Retinal pigment epithelial cell (primary cell): ENCODE data around the gene C8G.

Source experiments
- DNase-seq: peaks from one replicate; pipeline ENCODE4 v3.0.0-alpha.2; 2010; ENCODE audit warnings: low read depth
- H3K4me3 ChIP-seq: 2 replicates; pipeline ENCODE4 v1.5.1; 2011; ENCODE audit warnings: mild to moderate bottlenecking, low read length, control low read depth, moderate library complexity
- TF ChIP-seq, protein P1 (sequence below): conservative IDR thresholded peaks from 2 replicates; pipeline ENCODE4 v1.5.1; 2011; ENCODE audit warnings: low read depth, low read length, control low read depth, inconsistent platforms

The C8G gene

DNA sequence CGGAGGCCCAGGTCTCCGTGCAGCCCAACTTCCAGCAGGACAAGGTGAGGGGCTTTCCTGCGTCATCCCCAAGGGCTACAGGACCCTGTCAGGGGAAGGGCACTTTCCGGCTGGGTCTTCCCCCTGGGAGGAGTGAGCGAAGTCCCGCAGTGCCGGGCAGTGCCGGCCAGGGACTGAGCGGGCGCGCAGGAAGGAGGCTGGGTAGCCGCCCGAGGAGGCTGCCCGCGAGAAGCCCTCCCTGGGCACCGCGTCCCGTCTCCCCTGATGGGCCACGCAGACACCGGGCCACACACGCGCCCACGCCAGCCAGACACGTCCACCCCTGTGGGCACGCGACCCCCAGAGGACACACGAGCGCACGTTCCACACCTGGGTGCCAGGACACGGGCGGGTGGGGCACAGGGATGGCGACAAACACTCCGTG, 32.6 kb downstream of the C8G start:
- TF ChIP-seq, protein P1, sequence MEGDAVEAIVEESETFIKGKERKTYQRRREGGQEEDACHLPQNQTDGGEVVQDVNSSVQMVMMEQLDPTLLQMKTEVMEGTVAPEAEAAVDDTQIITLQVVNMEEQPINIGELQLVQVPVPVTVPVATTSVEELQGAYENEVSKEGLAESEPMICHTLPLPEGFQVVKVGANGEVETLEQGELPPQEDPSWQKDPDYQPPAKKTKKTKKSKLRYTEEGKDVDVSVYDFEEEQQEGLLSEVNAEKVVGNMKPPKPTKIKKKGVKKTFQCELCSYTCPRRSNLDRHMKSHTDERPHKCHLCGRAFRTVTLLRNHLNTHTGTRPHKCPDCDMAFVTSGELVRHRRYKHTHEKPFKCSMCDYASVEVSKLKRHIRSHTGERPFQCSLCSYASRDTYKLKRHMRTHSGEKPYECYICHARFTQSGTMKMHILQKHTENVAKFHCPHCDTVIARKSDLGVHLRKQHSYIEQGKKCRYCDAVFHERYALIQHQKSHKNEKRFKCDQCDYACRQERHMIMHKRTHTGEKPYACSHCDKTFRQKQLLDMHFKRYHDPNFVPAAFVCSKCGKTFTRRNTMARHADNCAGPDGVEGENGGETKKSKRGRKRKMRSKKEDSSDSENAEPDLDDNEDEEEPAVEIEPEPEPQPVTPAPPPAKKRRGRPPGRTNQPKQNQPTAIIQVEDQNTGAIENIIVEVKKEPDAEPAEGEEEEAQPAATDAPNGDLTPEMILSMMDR = no peak
- H3K4me3 ChIP-seq = peak overlapping the region; percentile 69

DNA sequence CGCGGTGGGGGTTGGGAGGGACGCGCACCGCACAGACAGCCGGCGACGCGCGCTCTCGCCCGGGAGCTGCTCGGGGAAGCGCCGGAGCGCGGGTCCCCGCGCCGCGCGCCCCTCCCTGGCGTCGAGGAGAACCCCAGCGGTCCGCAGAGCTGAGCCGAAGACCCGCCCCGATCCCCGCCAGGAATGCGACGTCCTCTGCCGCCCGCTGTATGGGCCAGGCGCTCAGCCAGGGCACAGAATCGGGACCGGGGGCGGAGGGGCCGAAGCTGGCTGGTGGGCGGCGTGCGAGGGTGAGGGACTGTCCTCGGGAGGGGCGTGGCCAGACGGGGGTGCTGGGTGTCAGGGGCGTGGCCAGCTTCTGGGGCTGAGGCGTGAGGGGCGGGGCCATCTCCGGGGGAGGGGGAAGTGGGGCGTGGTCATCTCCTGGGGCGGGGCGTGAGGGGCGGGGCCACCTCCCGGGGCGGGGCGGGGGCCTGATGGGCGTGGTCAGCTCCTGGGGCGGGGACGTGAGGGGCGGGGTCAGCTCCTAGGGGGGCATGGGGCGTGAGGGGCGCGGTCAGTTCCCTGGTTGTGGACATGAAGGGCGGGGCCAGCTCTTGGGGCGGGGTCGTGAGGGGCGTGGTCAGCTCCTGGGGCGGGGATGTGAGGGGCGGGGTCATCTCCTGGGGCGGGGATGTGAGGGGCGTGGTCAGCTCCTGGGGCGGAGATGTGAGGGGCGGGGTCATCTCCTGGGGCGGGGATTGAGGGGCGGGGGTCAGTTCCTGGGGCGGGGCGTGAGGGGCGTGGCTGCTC, 33.2 kb downstream of the C8G start:
- TF ChIP-seq, protein P1 = no peak
- H3K4me3 ChIP-seq = peak overlapping the region; percentile 69
- no peak for DNase-seq

More for the DNA sequence above, 32.6 kb downstream of the C8G start:
- DNase-seq = no peak

DNA sequence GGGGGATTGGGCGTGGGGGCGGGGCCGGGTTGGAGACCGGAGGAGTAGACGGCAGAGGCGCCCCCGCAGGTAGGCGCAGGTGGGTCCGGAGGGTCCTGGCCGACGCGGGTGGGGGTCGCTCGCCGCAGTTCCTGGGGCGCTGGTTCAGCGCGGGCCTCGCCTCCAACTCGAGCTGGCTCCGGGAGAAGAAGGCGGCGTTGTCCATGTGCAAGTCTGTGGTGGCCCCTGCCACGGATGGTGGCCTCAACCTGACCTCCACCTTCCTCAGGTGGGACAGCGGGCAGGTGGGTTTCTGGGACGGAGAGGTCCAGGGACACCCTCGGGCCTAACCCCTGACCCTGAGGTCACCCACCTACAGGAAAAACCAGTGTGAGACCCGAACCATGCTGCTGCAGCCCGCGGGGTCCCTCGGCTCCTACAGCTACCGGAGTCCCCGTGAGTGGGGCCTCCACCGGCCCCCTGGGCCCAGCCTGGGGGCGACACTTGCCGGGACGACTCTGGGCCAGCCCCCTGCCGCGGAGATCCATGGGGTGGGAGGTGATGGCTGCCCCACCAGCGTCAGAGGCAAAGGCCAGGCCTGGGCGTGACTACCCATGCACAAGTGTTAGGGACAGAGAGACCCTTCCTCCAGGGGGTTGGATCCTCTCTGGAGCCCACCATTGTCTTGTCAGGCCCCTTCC, 34.0 kb downstream of the C8G start:
- H3K4me3 ChIP-seq = peak overlapping the region; percentile 29
- DNase-seq = no peak
- TF ChIP-seq, protein P1 = no peak

DNA sequence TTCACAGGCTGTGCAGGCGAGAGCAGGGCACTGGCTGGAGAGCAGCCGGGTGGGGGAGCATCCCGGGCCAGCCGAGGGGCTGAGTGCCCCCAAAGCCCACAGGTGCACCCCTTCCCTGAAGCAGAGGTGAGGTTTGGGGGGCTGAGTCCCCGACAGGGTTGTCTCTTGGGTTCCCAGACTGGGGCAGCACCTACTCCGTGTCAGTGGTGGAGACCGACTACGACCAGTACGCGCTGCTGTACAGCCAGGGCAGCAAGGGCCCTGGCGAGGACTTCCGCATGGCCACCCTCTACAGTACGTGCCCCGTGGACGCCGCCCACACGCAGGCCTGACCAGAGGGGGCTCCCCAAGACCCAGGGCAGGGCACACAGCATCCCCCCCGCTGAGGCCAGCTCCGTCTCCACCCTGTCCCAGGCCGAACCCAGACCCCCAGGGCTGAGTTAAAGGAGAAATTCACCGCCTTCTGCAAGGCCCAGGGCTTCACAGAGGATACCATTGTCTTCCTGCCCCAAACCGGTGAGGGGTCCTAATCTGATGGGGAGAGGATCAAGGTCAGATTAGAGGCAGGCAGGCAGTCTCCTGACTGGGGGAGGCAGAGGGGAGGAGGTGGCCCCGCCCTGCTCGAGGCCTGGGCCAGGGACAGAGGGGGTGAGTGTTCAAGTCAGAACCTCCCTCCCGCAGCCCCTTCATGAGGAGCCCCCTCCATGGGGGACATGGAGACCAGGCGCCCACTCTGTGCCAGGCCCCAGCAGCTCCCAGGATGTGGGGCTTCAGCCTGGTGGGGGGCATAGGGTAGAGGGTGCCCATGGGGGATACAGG, 34.9 kb downstream of the C8G start:
- H3K4me3 ChIP-seq = no peak overlapping the region
- TF ChIP-seq, protein P1 = no peak
- no peak for DNase-seq

DNA sequence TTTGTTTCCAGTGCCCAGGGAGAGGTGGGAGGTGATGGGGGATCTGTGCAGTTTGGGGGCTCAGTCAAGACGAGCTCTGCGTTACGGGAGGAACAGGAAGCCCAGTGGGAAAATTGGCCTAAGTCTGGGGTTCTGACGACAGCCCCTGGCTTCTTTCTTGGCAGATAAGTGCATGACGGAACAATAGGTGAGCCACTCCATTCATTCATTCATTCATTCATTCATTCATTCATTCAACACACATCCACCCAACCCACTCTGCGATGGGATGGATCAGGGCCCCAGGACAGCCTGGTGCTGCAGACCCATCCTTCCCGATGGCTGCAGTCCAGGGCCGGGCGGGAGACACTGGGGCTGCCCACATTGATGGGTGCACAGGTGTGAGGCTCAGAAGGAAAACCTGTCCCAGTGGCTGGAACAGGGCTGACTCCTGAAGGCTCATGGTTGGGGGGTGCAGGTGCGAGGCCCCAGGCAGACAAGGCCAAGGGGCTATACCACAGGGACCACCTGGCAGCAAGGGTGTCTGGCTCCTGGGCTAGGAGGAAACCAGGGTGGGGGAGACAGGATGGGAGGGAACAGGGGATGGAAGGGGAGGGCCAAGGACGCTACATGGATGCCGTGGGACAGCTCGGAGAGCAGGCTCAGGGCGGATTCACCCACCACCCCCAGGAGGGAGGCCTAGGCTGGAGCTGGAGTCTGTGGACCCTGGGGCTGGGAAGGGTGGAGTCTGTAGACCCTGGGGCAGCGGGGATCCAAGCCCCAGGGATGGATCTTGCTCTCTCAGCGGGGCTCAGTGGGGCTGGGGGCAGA, 35.8 kb downstream of the C8G start:
- TF ChIP-seq, protein P1 = no peak
- no peak for DNase-seq
- H3K4me3 ChIP-seq = no peak overlapping the region

DNA sequence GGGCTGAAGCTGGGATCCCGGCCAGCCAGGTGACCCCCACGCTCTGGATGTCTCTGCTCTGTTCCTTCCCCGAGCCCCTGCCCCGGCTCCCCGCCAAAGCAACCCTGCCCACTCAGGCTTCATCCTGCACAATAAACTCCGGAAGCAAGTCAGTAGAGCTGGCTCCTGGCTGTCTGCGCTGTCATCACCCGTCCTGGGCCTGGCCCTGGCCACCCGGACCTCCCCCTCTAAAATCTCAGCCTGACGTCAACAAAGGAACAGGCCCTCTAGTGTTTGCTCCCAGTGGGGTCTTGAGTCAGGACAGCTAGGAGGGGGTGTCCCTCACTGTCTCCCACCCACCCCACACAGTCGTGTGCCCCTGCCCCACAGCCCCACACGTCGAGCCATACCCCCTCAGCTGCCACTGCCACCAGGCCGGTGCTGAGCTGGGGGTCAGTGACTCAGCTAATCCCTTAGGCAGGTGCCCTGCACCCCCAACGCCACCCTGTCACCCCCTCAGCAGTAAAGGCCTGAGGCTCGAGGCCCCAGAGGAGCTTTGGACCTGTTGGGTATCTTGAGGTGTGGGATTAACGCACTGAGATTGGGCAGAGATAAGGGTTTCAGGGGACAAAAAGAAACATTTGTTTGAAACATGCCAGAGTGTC, 36.7 kb downstream of the C8G start:
- no peak for DNase-seq
- TF ChIP-seq, protein P1 = no peak
- H3K4me3 ChIP-seq = no peak overlapping the region
